Measurements from ENCODE around the gene GIMAP2.
"Not testable (repeated sequence)": the region's sequence is repeated elsewhere in the genome, so short reads cannot be mapped to it uniquely, and the experiment has no call there.

DNA sequence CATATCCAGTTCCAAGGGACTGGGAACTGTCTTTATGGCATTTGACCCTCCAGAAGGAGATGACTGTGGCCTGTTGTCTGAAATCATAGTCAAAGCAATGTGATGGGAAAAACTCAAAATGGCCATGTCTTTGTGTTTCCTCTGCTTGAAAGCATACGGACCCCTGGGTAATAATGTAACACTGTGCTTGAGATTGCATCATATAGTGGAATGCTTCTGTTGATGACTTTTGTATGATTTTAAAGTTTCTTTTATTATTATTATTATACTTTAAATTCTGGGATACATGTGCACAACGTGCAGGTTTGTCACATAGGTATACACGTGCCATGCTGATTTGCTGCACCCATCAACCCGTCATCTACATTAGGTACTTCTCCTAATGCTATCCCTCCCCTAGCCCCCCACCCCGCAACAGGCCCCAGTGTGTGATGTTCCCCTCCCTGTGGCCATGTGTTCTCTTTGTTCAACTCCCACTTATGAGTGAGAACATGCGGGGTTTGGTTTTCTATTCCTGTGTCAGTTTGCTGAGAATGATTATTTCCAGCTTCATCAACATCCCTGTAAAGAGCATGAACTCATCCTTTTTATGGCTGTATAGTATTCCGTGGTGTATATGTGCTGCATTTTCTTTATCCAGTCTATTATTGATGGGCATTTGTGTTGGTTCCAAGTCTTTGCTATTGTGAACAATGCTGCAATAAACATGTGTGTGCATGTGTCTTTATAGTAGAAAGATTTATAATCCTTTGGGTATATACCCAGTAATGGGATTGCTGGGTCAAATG lies 13.5 kb upstream of the GIMAP2 start:
- TF ChIP-seq, protein P1, sequence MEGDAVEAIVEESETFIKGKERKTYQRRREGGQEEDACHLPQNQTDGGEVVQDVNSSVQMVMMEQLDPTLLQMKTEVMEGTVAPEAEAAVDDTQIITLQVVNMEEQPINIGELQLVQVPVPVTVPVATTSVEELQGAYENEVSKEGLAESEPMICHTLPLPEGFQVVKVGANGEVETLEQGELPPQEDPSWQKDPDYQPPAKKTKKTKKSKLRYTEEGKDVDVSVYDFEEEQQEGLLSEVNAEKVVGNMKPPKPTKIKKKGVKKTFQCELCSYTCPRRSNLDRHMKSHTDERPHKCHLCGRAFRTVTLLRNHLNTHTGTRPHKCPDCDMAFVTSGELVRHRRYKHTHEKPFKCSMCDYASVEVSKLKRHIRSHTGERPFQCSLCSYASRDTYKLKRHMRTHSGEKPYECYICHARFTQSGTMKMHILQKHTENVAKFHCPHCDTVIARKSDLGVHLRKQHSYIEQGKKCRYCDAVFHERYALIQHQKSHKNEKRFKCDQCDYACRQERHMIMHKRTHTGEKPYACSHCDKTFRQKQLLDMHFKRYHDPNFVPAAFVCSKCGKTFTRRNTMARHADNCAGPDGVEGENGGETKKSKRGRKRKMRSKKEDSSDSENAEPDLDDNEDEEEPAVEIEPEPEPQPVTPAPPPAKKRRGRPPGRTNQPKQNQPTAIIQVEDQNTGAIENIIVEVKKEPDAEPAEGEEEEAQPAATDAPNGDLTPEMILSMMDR (IDR thresholded peaks at IDR 0.05), result not testable (repeated sequence)
- TF ChIP-seq POLR2A (IDR thresholded peaks at IDR 0.05), result not testable (repeated sequence)
